Cortex of kidney (tissue), 1 donor: ENCODE results near the gene DVL2.
"Not testable (repeated sequence)": the region's sequence is repeated elsewhere in the genome, so short reads cannot be mapped to it uniquely, and the experiment has no call there.

Experiments used
- DNase-seq: peaks from one replicate; lab custom pipeline; 2025; lab: John Stamatoyannopoulos, UW

The DVL2 gene

DNA sequence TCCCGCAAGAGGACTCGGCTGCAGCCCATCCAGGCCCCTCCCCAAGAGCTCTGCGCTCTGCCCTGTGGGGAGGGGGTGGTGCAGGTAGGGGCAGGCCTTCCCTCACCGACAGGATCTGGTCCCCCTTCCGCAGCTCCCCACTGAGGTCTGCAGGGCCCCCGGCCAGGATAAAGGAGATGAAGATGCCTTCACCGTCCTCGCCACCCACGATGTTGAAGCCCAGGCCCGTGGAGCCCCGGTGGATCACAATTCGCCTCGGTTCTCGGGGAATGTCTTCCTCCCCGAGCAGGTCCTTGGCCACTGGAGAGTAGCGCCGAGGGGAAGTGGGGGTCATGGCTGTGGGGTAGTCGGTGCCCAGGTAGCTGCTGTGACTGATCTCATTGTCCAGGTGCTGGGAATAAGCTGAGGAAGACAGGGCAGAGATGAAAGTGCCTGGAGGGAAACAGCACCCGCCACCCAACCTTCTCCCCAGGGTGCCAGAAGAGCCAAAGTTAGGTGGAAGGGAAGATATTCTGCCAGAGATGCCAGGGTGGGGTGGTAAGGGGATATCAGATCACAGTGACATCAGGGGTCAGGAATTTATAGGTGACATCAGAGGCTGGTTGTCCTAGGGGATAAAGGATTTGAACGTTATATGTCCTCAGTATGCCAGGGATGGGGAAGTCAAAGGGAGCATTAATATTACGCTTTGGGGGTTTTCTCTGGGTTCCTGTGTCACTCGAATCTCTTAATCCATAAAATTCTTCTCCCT, 37.5 kb downstream of the DVL2 start:
- DNase-seq = no peak

DNA sequence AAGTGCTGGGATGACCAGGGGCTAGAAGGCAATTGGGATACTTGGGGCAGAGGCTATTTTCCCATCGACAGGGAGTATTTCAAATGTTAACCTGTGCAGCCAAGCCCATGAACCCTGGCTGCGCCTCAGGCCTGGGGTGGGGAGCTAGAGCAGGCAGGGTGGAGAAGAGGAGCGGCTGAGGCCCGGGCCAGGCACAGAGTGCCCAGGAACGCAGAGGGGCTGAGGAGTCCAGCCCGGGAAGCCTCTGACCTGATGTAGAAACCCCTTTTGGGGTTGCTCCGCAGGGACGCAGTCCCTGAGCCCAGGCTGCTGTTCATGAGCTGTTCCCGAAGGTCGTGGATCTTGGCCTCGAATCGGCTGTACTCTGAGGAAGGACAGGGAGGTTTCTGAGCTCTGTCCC, 38.3 kb downstream of the DVL2 start:
- no peak for DNase-seq

DNA sequence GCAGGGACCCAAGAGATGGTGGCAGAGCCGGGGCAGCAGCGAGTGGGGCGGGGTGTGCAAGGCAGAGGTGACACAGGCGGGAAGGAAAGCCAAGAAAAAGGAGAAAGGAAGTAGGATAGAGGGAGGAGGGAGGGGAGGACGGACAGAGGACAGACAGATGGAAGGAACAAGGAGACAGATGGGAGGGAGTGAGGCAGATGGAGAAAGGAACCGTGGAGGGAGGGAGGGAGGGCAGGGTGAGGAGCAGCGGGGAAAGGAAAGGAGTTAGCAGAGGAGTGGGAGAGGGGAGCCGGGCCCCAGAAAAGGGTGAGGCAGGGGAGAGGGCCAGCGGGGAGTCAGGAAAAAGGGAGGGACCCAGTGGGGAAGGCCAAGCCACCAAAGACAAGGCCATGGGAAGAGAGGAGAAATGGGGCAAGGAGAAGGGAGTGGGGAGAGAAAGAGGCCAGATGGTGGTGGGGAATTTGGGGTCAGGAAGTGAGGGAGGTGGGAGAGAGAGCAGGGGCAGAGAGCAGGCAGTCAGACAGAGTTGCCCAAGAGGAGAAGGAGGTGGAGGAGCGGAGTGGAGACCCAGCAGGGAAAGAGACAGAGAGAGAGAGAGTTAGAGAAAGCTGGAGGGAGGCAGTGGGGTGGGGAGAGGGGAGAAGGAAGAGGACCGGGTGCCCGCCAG, 41.9 kb downstream of the DVL2 start:
- DNase-seq = no peak

DNA sequence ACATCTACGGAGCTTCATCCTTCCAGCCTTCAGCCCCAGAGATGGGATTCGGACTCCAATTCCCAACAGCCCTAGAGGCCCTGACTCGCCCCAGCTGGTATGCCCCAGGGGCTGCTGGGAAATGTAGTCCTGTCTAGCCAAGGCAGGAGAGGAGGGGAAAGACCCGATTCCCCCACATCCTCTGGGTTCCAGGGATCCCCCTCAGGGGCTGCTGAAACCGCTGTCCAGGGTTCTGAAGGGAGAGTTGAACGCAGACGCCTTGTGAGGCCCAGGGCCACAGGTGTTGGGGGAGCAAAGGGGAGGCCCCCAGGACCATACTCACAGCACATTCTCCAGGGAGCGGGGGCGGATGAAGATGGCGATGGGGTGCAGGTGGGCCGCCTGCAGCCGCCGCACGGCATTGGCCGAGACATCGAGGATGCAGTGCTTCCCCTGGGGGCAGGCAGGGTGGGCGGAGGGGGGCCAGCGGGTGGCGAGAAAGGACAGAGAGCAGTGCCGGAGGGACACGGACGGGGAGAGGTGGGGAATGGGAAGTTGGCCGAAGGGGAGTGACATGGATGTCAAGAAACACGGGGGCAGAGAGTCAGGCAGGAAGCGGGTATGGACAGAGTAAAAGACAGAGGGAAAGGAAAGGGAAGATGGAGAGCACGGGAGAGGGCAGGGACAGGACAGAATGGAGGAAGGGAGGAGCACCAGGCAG, 42.6 kb downstream of the DVL2 start:
- DNase-seq = no peak

DNA sequence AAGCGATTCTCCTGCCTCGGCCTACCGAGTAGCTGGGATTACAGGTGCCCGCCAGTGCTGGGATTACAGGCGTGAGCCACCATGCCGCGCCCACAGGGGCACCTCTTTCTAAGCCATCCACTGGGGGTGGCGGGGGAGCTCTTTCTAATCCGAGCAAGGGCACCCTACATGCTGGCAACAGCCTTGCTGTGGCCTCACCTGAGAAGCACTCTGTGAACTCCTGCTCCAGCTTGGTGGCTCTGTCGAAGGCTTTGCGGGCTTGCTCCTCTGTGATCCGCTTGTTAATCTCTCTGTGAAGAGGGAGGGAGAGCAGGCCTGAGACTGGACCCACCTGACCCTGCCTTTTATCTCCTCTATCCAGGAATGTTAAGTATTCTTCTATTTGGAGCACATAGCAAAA, 43.2 kb downstream of the DVL2 start:
- DNase-seq = no peak

DNA sequence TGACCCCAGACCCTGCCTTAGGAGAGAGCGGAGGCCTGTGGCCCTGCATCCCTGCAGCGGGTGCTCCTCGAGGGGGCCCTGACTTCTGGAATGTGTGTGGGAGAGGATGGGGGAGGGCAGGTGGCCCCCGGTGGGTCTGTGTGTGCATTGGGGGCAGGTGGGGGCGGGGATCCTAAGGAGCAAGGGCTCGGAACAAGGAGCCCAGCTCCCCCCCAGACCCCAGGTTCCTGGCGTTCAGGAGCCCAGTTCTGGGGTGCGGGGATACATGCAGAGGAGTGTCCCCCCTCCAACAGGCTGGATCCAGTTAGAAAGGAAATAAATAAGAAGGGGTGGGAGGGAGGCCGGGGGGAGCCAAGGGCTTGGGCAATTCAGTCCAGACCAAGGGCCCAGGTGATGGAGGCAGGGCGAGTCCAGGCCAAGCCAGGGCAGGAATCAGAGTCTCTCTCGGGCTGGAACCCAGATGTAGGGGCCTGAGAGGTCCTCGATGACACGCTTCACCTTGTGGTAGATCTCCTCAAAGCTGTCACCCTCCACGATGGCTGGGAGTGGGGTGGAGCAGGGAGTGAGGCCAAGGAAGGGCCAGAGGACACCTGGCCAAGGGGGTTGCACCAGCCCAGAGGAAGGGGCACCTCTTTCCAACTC, 43.9 kb downstream of the DVL2 start:
- DNase-seq = no peak

DNA sequence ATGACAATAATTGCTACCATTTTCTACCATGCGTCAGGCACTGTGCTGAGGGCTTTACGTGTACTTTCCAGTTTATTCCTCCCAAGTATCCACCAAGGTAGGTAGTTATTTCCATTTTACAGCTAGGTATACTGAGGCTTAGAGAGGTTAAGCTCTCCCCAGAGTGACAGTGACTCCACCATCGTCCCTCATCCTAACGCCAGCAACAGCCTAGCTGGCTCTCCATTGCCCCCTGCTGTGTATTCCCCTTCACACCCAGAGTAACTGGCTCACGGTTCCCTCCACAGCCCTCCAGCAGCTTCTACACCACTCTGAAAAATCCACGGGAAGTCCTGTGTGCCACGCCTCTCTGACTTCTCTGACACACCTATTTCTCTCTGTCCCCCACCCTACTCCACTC, 48.1 kb downstream of the DVL2 start:
- no peak for DNase-seq

DNA sequence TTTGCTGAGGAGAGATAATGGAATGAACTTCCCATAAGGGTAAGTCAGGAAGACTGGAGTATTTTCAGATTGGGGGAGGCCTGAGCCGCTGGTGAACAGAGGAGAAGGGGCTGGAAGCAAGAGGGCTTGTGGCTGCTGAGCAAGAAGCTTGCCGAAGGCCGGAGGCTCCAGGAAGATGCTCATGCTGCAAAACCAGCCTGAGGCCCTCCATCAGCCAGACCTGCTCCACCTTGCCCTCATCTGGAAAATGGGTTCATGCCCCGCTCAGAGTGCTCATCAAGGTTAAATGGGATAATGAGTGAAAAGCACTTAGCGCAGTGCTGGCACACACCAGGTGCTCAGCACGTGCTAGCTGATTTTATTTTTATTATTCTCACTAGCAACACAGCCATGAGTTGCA, 49.7 kb downstream of the DVL2 start:
- no peak for DNase-seq

DNA sequence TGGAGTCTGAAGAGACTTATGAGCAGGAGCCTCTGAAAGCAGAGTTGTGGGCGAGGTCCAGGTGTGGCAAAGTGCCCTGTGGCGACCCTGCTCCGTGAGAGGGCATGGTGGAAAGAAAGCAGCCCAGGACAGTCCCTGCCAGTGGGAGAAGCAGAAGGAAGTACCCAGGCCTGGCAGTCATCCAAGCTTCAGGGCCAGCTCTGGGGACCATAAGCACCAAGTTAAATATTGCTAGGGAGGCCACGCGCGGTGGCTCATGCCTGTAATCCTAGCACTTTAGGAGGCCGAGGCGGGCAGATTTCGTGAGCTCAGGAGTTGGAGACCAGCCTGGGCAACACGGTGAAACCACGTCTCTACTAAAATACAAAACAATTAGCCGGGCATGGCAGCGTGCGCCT, 50.2 kb downstream of the DVL2 start:
- no peak for DNase-seq

DNA sequence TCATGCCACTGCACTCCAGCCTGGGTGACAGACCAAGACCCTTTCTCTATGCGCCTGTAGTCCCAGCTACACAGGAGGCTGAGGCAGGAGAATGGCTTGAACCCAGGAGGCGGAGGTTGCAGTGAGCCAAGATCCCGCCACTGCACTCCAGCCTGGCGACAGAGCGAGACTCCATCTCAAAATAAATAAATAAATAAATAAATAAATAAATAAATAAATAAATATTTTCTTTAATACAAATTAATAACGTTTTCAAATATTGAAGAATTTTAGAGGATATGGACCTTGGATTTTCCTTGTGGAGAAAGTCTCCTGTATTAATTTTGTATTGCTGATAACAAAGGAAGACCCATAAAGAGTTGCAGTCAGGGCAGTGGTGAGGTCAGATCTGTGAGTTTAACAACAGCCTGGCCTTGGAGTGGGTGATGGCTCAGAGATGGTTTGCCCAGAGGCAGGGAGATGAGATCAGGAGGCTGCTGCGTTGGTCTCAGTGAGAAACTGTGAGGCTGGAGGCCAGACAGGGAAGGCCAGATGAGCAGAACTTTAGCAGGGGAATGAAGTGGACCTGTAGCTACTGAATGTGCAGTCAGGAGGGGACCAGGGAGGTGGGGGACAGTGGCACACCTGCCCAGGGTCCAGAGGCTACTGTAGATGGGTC, 50.8 kb downstream of the DVL2 start:
- no peak for DNase-seq

DNA sequence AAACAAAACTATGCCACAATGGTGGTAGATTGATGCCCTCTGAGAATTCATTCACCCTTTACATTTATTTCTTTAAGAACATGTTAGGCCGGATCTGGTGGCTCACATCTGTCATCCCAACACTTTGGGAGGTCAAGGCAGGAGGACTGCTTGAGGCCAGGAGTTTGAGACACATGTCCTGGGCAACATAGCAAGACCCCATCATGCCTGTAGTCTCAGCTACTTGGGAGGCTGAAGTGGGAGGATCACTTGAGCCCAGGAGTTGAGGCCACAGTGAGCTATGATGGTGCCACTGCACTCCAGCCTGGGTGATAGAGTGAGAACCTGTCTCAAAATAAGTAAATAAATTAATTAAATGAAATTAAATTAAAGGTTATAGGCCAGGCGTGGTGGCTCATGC, 52.2 kb downstream of the DVL2 start:
- DNase-seq = not testable (repeated sequence)

DNA sequence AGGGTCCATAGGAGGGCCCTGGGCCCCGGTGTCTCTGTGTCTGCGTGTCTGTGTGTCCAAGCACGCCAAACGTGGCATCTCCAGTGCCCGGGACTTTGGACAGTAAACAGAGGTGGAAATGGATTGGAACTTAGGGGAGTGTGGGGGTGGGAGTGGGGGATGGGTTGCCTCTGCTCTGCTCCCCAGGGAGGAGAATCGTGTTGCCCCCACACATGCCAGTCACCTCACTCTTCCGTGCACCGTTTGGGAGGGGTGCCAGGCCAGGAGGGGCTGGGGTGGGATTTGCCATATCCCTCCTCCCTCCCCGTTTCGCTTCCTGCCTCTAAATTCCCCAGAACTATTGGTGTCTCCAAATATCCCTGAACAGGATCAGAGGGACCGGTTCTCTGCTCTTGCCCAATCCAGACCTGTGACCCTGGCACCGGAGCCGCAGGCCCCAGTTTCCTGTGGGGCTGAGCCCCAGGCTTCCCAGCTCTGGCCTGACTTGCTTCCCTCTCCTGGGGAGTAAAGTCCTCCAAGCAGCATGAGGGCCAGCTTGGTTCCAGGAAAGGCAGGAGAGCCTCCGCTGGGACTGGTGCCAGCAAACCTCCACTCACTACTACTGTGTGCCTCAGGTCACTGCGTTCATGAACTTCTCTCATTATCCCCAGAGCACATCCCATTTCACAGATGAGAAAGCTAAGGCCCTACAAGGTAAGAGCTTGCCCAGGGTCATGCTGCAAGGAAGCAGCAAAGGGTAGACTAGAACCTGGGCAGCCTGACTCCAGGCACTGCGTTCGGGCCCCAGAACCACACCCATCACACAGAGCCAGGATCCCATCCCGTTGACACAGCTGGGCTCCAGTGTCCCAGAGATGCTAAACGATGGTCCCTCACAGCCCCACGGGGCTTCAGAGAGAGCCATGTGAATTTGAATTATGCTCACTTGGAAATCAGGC, 54.7 kb downstream of the DVL2 start, which contains the start of gene ASGR1:
TSS of gene ASGR1 (minus strand) at position 54 of the 938 bp plus-strand sequence. CDS start 807 bp downstream, outside the sequence.
- DNase-seq = no peak

DNA sequence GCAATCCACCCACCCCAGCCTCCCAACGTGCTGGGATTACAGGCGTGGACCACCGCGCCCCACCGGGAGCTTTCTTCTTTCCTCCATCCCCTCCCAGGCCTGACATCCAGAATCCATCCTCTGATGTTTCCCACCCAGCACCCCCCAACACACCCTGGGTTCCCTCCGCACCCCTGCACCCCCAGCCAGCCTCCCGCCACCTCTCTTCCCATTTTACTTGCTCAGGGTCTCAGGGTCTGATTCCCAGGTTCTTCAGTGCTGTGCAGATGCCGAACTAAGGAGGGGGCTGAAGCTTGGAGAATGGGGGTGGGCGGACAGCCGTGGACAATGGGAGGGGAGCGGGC, 55.4 kb downstream of the DVL2 start:
- no peak for DNase-seq

DNA sequence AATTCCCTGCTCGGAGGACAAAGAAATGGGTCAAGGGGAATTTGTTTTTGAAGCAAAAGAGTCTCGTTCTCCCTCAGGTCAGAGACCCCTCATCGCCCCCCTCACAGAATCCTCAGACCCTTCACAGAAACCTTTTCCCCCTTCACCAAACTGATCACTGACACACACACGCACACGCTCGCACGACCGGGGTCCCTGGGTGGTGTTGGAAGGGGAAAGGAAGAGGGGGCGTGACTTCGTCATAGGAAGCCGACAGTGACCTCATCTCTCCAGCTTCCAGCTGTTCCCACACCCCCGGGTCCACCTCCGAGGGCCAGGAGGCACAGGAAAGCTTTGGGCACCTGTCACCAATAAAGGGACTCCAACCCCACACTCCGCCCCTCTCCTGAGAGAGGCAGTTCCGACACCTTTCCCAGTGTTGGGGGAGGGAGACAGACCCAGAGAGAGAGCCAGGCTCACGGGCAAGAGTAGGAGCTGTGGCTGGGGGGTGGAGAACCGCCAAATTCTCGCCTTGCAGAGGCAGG, 56.3 kb downstream of the DVL2 start:
- DNase-seq = no peak

DNA sequence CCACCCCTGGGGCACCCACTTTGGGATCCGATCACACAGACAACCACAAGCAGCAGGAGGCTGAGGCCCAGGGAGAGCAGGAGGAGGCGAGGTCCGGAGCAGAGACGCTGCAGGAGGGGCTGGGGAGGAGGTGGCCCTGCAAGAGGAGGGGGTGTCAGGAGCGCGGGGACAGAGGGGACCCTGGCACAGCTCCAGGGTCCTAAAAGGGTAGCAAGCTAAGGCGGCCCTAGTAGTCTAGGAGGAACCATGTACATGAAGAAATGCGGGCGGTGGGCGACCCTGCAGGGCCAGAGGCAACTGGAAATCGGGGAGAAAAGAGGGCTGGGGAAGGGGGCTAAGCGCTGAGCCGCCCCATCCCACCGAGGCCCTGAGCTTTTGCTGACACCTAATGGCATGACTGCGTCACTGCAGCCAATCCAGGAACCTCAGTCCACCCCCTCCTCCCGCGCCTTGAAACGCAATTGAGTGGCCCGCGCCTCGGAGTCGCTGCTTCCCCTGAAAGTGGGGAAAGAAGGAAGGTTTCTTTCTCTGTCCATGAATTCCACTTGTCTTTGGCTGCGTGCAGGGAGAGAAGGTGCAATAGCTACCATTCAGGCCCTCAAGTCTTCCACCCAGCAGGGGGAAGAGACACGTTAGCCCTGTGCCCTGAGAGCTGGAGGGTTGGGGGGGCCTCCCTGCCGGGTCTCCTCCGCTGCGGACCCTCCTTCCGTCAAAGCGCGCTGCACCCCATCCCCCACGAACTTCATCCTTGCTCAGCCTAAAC, 56.9 kb downstream of the DVL2 start:
- no peak for DNase-seq

DNA sequence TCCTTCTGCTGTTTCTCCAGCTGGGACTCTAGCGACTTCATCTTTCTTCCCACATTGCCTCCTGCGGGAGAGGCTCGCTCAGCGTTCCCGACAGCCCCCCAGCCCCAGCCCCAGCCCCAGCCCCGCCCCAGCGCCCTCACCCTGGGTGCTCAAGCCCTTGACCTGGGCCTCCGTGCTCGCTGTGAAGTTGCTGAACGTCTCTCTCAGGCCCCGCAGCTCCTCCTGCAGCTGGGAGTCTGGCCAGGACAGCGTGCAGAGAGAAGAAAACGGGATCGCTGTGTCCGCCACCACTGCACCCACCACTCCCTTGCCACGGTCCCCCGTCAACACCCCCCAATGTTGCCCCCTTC, 57.5 kb downstream of the DVL2 start:
- no peak for DNase-seq

DNA sequence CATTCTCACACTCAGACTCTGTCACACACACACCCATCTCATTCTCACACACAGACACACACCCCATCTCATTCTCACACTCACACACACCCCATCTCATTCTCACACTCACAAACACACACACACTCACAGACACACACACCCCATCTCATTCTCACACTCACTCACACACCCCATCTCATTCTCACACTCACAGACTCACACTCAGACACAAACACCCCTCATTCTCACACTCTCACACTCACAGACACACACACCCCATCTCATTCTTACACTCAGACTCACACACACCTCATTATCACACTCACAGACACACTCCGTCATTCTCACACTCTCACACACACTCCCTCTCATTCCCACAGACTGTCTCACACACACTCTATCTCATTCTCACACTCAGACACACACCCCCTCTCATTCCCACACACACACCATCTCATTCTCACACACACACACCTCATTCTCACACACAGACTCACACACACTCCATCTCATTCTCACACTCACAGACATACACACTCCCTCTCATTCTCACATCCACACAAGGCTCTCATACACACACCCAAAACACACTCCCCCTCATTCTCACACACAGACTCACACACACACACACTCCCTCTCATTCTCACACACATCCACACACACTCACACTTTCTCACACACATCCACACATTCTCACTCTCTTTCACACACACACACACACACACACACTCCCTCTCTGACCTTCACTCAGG, 58.0 kb downstream of the DVL2 start:
- DNase-seq = no peak
